HG02852 (cell line): ENCODE results near the gene MSH4.
A peak's percentile ranks its signal among the peaks of the same experiment; 100 is the strongest.
"Not testable (repeated sequence)": the region's sequence is repeated elsewhere in the genome, so short reads cannot be mapped to it uniquely, and the experiment has no call there.

Source experiments
- ATAC-seq: cut with Tn5 transposase; IDR thresholded peaks from one replicate; pipeline ENCODE4 v1.9.1; 2021; ENCODE audit warnings: mild to moderate bottlenecking, moderate library complexity; ENCODE audit not compliant: unreplicated experiment

The MSH4 gene

GRCh38 chr1:75796376-75797272, at the start of gene MSH4:
Gene MSH4, plus strand, starts transcription at chr1:75796882. Its CDS starts 104 bp downstream, at chr1:75796986.
- ATAC-seq: no peak

GRCh38 chr1:75757210-75757609, 39.5 kb upstream of the MSH4 start:
- not testable (repeated sequence) for ATAC-seq

GRCh38 chr1:75758543-75758942, 38.1 kb upstream of the MSH4 start:
- ATAC-seq: not testable (repeated sequence)

GRCh38 chr1:75764057-75764655, 32.5 kb upstream of the MSH4 start:
- ATAC-seq: no peak

GRCh38 chr1:75765697-75766355, 30.9 kb upstream of the MSH4 start:
- ATAC-seq: no peak

- no peak for ATAC-seq
Measured at GRCh38 chr1:75768016-75768415, 28.7 kb upstream of the MSH4 start.

- no peak for ATAC-seq
Measured at GRCh38 chr1:75770761-75771160, 25.9 kb upstream of the MSH4 start.

GRCh38 chr1:75771978-75772377, 24.7 kb upstream of the MSH4 start:
- no peak for ATAC-seq

- not testable (repeated sequence) for ATAC-seq
Measured at GRCh38 chr1:75777812-75778211, 18.9 kb upstream of the MSH4 start.

GRCh38 chr1:75778694-75779093, 18.0 kb upstream of the MSH4 start:
- not testable (repeated sequence) for ATAC-seq

- ATAC-seq: not testable (repeated sequence)
Measured at GRCh38 chr1:75780183-75780582, 16.5 kb upstream of the MSH4 start.

GRCh38 chr1:75783920-75784319, 12.8 kb upstream of the MSH4 start:
- ATAC-seq: not testable (repeated sequence)

GRCh38 chr1:75785320-75785982, 11.2 kb upstream of the MSH4 start:
- ATAC-seq: peak; percentile 21

GRCh38 chr1:75785983-75786853, 10.5 kb upstream of the MSH4 start, which contains the start of gene RABGGTB:
Gene RABGGTB, plus strand, starts transcription at chr1:75786256. Its CDS starts 16 bp downstream, at chr1:75786272.
- peak; percentile 66 for ATAC-seq

- no peak for ATAC-seq
Measured at GRCh38 chr1:75786901-75787493, 9.7 kb upstream of the MSH4 start.

- ATAC-seq: no peak
Measured at GRCh38 chr1:75787524-75787923, 9.2 kb upstream of the MSH4 start.

- ATAC-seq: no peak
Measured at GRCh38 chr1:75789988-75790387, 6.7 kb upstream of the MSH4 start.

GRCh38 chr1:75791022-75791421, 5.7 kb upstream of the MSH4 start:
- ATAC-seq: no peak

- no peak for ATAC-seq
Measured at GRCh38 chr1:75792091-75792490, 4.6 kb upstream of the MSH4 start.

GRCh38 chr1:75794382-75794781, 2.3 kb upstream of the MSH4 start:
- ATAC-seq: no peak
